ENCODE data around the gene RSPH6A. TPM values are rescaled to one million over a fixed set of nuclear protein-coding genes. Genes with fewer than 3 reads are reported as not detected.

The RSPH6A gene
- total and polyA plus RNA-seq, 5 experiments from 2014 or later = 0.36 to 0.57 TPM; not detected in 3

DNA sequence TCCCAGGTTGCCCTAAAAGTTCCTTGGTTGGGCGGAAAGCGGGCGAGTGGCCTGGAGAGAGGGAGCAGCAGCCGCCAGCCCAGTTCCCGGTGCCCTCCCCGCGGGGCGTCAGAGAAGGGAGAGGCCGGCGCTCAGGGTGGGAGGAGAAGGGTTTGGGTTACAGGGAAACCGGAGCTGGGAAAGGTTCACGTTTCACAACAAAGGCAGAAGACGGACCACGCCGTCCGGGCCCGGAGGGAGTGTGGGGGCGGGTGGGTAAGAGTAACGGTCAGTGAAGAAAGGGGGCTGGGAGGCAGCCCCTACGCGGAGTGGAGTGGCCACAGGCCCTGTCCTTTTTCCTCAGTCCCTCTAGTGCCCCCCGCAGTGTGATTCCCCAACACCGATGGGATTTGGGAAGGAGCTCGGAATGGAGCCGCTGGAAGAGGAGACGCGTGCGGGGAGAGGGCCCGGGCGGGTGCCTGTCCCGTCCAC, 47.7 kb downstream of the RSPH6A start:
- POLR2A ChIA-PET = interaction anchor here (0.5 to 4.8 kb wide), 4 partner anchors 25 to 137 kb away, joined by 3 to 77 read pairs (median 32); partner anchors contain the start of genes DMWD and MYPOP
- no peaks in the 10 kb centered on the region for H3K36me3 Mint-ChIP-seq
- no peaks in the 10 kb centered on the region for H3K9me3 Mint-ChIP-seq
- peaks cover 7 to 32% (median 11%) of the 10 kb centered on the region in 4 donors for H3K4me1 Mint-ChIP-seq
- H3K27me3 Mint-ChIP-seq = peaks cover 0 to 22% (median 9%) of the 10 kb centered on the region in 5 donors
- no peak for ATAC-seq
- H3K4me3 Mint-ChIP-seq = peak overlapping the region; percentile 13 to 86 (median 50)
- H3K27ac Mint-ChIP-seq = no peak overlapping the region
- no peak for DNase-seq

DNA sequence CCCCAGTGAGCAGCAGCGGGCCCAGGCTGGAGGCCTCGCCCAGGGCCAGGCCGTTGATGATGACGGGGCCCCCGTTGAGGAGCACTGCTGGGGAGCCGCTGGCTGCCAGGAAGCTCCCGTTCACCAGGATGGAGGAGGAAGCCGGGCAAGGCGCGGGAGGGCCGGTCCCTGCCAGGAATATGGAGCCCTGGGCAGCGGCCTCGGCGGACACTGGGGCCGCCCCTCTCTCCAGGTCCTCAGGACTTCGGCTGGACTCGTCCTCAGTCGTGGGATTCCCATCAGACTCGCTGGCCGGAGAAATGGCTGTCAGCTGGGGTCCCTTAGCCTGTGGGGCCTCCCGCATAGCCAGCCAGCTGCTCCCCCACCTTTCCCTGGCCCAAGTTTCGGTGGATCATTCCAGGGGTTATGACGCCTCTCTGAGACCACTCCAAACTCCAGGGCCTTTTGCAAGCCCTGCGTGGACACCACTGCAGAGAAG, 48.2 kb downstream of the RSPH6A start:
- no peak for DNase-seq
- POLR2A ChIA-PET = interaction anchor here (0.5 to 4.8 kb wide), 3 partner anchors 25 to 137 kb away, joined by 4 to 77 read pairs (median 60); partner anchors contain the start of gene DMWD
- H3K4me3 Mint-ChIP-seq = peak overlapping the region in 9 of 10 donors; percentile 13 to 86 (median 50)
- H3K36me3 Mint-ChIP-seq = no peaks in the 10 kb centered on the region
- peaks cover 0 to 22% (median 9%) of the 10 kb centered on the region in 5 donors for H3K27me3 Mint-ChIP-seq
- peaks cover 7 to 26% (median 10%) of the 10 kb centered on the region in 4 donors for H3K4me1 Mint-ChIP-seq
- no peak overlapping the region for H3K27ac Mint-ChIP-seq
- ATAC-seq = no peak
- H3K9me3 Mint-ChIP-seq = no peaks in the 10 kb centered on the region

DNA sequence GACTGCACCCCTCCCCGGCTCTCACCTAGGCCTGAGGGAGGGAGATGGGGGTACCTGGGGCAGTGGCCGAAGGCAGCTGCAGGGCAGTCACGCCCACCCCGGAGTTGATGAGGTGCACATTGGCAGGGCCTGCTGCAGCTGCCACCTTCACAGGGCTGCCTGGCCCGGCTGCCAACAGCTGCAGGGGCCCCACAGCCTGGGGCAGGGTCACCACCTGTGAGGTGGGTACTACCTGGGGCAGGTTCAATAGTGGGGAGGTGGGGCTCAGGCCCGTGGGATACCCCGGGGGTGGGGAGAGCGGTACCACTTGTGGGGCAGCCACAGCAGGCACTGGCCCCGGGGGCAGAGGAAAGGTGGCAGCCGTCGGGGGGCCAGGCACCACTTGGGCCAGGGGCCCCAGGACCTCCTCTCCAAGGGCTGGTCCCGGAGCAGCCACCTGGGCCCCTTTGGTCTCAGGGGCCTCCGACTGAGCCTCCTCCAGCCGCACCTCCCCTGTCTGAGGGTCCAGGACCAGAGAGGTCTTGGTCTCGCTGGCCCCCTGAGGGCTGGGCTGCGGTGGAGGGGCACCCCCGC, 48.7 kb downstream of the RSPH6A start:
- no peak overlapping the region for H3K27ac Mint-ChIP-seq
- H3K4me3 Mint-ChIP-seq = peak overlapping the region in 1 of 10 donors; percentile 11

DNA sequence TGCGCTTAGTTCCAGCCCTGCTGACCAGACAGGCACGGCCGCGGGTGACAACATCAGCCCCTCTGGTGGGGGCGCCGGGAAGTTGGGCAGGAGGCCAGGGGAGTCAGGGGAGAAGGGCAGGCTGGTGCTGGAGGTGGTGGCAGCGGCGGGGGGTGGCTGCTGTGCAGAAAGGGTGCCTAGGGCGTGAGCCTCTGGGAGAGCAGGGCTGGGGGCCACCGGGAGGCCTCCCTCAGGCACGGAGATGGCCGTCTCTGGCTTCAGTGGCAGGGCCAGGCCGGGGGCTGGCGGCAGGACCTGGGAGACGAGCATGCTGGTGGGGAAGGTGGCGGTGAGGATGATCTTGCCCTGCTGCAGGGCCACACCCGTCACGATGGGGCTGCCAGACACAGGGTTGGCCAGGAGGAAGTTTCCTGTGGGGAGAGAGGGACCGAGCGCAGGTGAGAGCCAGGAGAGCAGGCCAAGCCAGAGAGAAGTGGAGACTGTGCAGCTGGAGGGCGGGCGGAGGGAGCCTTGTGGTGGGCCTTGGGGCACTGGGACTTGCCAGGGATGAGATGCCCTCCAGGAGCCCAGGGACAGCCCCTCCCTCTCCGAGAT, 49.3 kb downstream of the RSPH6A start:
- H3K36me3 Mint-ChIP-seq = no peaks in the 10 kb centered on the region
- POLR2A ChIA-PET = no interaction called here
- H3K27me3 Mint-ChIP-seq = peaks cover 0 to 22% (median 9%) of the 10 kb centered on the region in 5 donors
- ATAC-seq (no peak), DNase-seq (no peak)
- H3K9me3 Mint-ChIP-seq = no peaks in the 10 kb centered on the region
- peaks cover 4 to 22% (median 6%) of the 10 kb centered on the region in 4 donors for H3K4me1 Mint-ChIP-seq
- H3K4me3 Mint-ChIP-seq = peak overlapping the region in 2 of 10 donors; percentile 11 to 37
- peak overlapping the region in 1 of 10 donors; percentile 74 for H3K27ac Mint-ChIP-seq

More for the DNA sequence above, 48.7 kb downstream of the RSPH6A start:
- POLR2A ChIA-PET = interaction anchor here (4.8 kb wide), 1 partner anchor 26 kb away, joined by 60 read pairs; the partner anchor contains the start of gene DMWD
- no peak for ATAC-seq
- peaks cover 7 to 26% (median 10%) of the 10 kb centered on the region in 4 donors for H3K4me1 Mint-ChIP-seq
- H3K36me3 Mint-ChIP-seq = no peaks in the 10 kb centered on the region
- H3K27me3 Mint-ChIP-seq = peaks cover 0 to 22% (median 9%) of the 10 kb centered on the region in 5 donors
- H3K9me3 Mint-ChIP-seq = no peaks in the 10 kb centered on the region
- DNase-seq = no peak

DNA sequence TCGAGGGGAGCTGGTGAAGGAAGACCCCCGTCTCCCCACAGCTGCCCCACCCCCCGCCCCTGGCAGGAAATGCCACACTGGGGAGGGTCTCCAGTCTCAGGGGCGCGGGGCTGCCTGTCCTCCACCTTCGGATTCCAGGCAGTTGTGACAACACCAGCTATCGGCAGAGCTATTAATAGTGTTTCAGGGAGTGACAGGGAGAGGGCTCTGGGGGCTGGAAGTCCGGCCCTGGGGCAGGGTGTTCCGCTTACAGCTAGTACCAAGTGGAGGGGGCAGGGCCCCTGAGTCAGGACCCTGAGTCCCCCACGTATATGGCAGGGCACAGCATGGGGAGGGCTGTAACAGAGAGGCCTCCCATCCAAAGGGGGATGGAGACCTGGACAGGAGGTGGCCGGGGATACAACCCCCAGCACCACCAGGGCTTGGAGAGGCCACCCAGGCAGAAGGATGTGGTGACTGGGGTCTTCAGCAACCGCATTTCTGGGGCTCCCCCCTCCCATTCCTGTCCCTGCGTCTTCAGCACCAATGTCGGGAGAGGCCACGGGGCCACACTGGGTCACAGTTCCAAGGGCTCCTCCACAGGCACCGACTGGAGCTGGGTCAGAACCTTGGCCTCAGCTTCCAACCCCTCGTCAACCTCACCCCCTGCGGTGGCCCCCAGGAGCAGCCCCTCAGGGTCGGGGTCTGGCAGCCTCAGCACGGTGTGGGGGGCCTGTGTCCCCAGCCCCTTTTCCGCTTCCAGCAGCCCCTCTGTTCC, 50.0 kb downstream of the RSPH6A start:
- no peaks in the 10 kb centered on the region for H3K9me3 Mint-ChIP-seq
- peaks cover 0 to 15% (median 4%) of the 10 kb centered on the region in 4 donors for H3K4me1 Mint-ChIP-seq
- ATAC-seq (no peak), DNase-seq (no peak)
- H3K4me3 Mint-ChIP-seq = peak overlapping the region in 2 of 10 donors; percentile 7 to 37
- H3K27me3 Mint-ChIP-seq = peaks cover 0 to 22% (median 9%) of the 10 kb centered on the region in 5 donors
- POLR2A ChIA-PET = no interaction called here
- no peak overlapping the region for H3K27ac Mint-ChIP-seq
- no peaks in the 10 kb centered on the region for H3K36me3 Mint-ChIP-seq

DNA sequence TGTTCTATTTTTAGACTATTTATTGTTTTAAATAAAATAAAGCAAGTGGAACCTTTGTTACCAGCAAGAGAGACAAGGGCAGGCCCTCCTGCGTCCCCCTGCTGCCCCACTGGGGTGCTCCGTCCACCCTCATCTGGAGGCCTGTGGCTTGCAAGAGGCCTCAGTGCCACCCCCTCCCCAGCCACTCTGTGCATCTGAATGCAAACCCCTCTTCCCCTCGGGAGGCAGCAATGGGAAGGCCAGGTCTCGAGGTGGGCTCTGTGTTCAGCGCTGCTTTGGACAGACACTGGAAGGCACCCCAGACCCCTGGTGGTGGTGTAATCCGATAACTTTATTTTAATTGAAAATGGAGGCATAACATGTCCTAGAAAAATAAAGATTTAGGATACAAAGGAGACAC, 50.6 kb downstream of the RSPH6A start:
- Mint-ChIP-seq H3K27ac (no peak overlapping the region), H3K4me3 (peak overlapping the region in 1 of 10 donors; percentile 29), H3K4me1 (peaks cover 0 to 8% (median 2%) of the 10 kb centered on the region in 4 donors), H3K36me3 (no peaks in the 10 kb centered on the region), H3K9me3 (no peaks in the 10 kb centered on the region), H3K27me3 (peaks cover 0 to 22% (median 9%) of the 10 kb centered on the region in 5 donors)
- DNase-seq (no peak), ATAC-seq (no peak)
- POLR2A ChIA-PET = interaction anchor here (0.6 kb wide), 1 partner anchor 50 kb away, joined by 3 read pairs; no protein-coding TSS in a partner anchor

DNA sequence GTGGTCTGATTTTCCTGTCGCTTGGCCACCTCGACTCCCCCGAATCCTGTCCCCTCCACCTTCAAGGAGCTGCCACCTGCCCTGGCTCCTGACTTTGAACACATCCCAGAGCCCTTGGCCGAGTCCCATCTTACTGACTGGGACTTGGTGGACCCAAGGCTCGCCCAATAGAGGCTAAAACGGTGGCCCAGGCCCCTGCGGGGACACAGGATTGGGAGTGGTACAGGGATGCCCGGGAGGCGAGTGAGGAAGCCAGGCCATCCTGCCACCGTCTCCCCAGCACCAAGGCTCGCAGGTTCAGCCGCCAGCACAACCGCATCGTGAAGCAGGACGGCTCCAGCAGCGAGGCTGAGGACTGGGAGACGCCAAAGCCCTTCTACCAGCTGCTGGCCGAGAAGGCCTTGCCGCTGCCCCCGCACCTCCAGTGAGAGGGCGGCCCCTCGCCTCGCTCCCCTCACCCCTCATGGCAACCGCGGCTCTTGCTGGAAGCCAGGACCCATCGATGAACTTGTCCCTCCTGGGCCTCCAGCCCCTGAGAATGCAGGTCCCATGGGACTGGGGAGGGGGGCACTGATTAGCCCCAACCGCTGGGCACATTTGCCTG, 51.3 kb downstream of the RSPH6A start:
- POLR2A ChIA-PET = interaction anchor here (0.5 to 0.6 kb wide), 2 partner anchors 31 to 49 kb away, joined by 3 to 4 read pairs; no protein-coding TSS in a partner anchor
- Mint-ChIP-seq H3K36me3 (no peaks in the 10 kb centered on the region), H3K4me1 (peaks cover 0 to 3% (median 2%) of the 10 kb centered on the region in 4 donors), H3K27ac (no peak overlapping the region), H3K9me3 (no peaks in the 10 kb centered on the region), H3K4me3 (no peak overlapping the region), H3K27me3 (peaks cover 0 to 22% (median 9%) of the 10 kb centered on the region in 5 donors)
- DNase-seq (no peak), ATAC-seq (no peak)

DNA sequence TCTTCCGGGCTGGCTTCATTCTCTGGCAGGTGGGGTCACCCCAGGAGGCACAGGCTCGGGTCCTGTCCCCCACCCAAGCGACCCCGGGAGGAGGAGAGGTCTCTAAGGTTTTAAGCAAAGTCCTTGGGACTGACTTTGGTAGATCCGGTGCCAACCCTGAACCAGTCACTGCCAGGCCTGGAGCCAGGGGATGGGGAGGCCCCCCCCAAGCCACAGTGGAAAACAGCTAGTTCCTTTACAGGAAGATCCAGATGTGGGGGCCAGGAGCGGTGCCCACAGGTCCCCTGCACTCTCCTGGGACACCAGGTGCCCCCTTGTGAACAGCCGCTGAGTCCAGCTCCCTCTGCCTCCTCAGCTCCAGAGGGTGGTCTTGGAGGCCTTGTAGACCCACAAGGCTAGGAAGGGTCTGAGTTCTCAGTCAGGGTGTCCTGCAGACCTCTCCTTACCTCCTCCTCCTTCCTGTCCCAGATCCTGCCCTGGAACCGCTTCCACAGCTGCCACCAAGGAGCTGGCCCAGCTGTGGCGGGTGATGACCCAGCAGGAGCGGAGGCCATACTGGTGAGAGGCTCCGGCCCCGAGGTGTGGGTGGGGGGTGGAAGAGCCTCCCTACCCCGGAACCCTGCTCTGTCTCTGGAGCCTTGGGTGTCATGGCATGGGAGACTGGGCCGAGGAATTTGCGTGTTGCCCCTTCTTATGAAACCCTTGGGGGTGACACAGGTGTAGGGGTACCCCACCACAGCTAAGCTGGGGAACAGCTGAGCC, 52.1 kb downstream of the RSPH6A start:
- Mint-ChIP-seq H3K9me3 (no peaks in the 10 kb centered on the region), H3K4me3 (no peak overlapping the region), H3K36me3 (no peaks in the 10 kb centered on the region), H3K4me1 (peaks cover 0 to 3% (median under 1%) of the 10 kb centered on the region in 4 donors), H3K27me3 (peaks cover 0 to 22% (median 9%) of the 10 kb centered on the region in 5 donors), H3K27ac (no peak overlapping the region)
- DNase-seq (no peak), ATAC-seq (no peak)
- POLR2A ChIA-PET = interaction anchor here (0.5 to 0.7 kb wide), 2 partner anchors 30 to 100 kb away, joined by 3 to 4 read pairs; no protein-coding TSS in a partner anchor

DNA sequence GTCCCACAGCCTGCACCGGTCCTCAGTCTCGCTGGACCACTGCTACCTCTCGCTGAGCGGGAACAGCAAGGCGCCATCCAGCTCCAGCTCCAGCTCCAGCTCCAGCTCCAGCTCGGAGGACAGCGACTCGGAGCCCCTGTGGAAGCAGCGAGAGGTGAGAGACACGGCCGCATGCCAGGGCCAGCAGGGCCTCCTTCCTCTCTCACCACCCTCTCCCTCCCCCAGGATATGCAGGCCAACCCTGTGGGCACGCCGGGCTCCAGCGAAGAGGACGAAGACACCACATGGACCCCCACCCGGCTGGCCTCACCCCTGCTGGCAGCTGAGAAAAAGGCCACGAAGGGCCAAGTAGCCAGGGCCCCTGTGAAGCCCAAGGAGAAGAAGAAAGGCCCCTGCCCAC, 53.4 kb downstream of the RSPH6A start:
- Mint-ChIP-seq H3K4me1 (no peaks in the 10 kb centered on the region), H3K27me3 (peaks cover 0 to 22% (median 9%) of the 10 kb centered on the region in 5 donors), H3K9me3 (no peaks in the 10 kb centered on the region), H3K36me3 (no peaks in the 10 kb centered on the region), H3K27ac (no peak overlapping the region), H3K4me3 (no peak overlapping the region)
- DNase-seq (no peak), ATAC-seq (no peak)
- POLR2A ChIA-PET = no interaction called here

DNA sequence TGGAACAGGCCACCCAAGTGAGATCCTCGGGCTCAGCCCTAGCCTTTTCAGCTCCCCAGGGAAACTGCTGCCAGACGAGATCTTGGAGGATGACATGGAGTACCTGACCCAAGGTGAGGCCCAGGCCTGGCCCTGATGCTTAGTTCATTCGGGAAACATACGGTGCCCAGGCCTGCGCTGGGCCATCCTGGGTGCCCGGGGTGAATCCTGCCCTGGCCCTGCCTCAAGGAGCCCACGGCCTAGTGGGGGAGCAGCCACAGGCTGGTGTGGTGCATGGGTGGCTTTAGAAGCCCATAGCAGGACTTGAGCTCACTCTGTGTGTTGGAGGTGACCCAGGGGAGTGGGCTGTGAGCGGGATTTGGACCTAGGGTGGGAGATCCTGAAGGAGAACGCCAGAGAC, 56.2 kb downstream of the RSPH6A start:
- no peaks in the 10 kb centered on the region for H3K36me3 Mint-ChIP-seq
- H3K27me3 Mint-ChIP-seq = peaks cover 0 to 3% (median 0%) of the 10 kb centered on the region in 5 donors
- POLR2A ChIA-PET = interaction anchor here (0.9 kb wide), 1 partner anchor 9 kb away, joined by 3 read pairs; no protein-coding TSS in a partner anchor
- peak overlapping the region in 1 of 10 donors; percentile 34 for H3K4me3 Mint-ChIP-seq
- H3K27ac Mint-ChIP-seq = peak overlapping the region in 1 of 10 donors; percentile 62
- H3K9me3 Mint-ChIP-seq = no peaks in the 10 kb centered on the region
- DNase-seq = no peak
- no peaks in the 10 kb centered on the region for H3K4me1 Mint-ChIP-seq
- ATAC-seq = no peak

DNA sequence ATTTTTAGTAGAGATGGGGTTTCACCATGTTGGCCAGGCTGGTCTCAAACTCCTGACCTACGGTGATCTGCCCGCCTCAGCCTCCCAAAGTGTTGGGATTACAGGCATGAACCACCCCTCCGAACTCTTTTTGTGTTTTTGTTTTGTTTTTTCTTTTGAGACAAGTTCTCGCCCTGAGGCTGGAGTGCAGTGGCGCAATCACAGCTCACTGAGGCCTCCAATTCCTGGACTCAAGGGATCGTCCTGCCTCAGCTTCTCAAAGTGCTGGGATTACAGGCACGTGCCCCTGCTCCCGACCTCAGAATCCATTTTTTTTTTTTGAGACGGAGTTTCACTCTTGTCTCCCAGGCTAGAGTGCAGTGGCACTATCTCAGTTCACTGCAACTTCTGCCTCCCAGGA, 57.4 kb downstream of the RSPH6A start:
- no peak for DNase-seq

More for the DNA sequence above, 57.4 kb downstream of the RSPH6A start:
- no peak overlapping the region for H3K27ac Mint-ChIP-seq
- peaks cover 0 to 3% (median 0%) of the 10 kb centered on the region in 5 donors for H3K27me3 Mint-ChIP-seq
- no peaks in the 10 kb centered on the region for H3K36me3 Mint-ChIP-seq
- POLR2A ChIA-PET = no interaction called here
- H3K9me3 Mint-ChIP-seq = no peaks in the 10 kb centered on the region
- H3K4me3 Mint-ChIP-seq = no peak overlapping the region
- no peaks in the 10 kb centered on the region for H3K4me1 Mint-ChIP-seq
- ATAC-seq = no peak
